HepG2 (cell line): ENCODE measurements around the gene LMAN2. TPM values are rescaled to one million over a fixed set of nuclear protein-coding genes. Genes with fewer than 3 reads are reported as not detected.

Experiments used
- GATAD2A ChIP-seq: IDR thresholded peaks from 2 replicates; pipeline ENCODE4 v1.6.1; 2016
- JDP2 ChIP-seq: sonication (generic); formaldehyde crosslinking; IDR thresholded peaks from 2 replicates; pipeline ENCODE4 v1.8.1; 2022; ENCODE audit warnings: missing genetic modification reagents, borderline replicate concordance
- JUNB ChIP-seq: sonication (generic); formaldehyde crosslinking; IDR thresholded peaks from 2 replicates; pipeline ENCODE4 v1.8.0; 2022; ENCODE audit warnings: missing genetic modification reagents, mild to moderate bottlenecking, borderline replicate concordance
- KAT8 ChIP-seq: IDR thresholded peaks from 2 replicates; pipeline ENCODE4 v1.6.1; 2016; ENCODE audit warnings: missing genetic modification reagents, missing compliant biosample characterization
- KDM2A ChIP-seq: sonication (generic); formaldehyde crosslinking; IDR thresholded peaks from 2 replicates; pipeline ENCODE4 v1.4.0; 2020; ENCODE audit warnings: low read depth, missing genetic modification reagents, borderline replicate concordance
- MEF2D ChIP-seq: sonication (generic); formaldehyde crosslinking; IDR thresholded peaks from 2 replicates; pipeline ENCODE4 v1.5.1; 2020; ENCODE audit warnings: mild to moderate bottlenecking, missing genetic modification reagents
- NFE2L2 ChIP-seq: fragments of 150-350 bp; IDR thresholded peaks from 2 replicates; pipeline ENCODE4 v1.6.1; 2014; ENCODE audit warnings: low read length
- SMARCC2 ChIP-seq: fragments of 450-650 bp; IDR thresholded peaks from 2 replicates; pipeline ENCODE4 v1.6.1; 2017; ENCODE audit warnings: antibody characterized with exemption, mild to moderate bottlenecking
- SNAPC2 ChIP-seq: sonication (generic); formaldehyde crosslinking; IDR thresholded peaks from 2 replicates; pipeline ENCODE4 v1.8.1; 2022; ENCODE audit warnings: mild to moderate bottlenecking, missing genetic modification reagents
- THAP11 ChIP-seq: IDR thresholded peaks from 2 replicates; pipeline ENCODE4 v1.6.1; 2016; ENCODE audit warnings: missing biosample characterization, missing genetic modification reagents
- ZNF501 ChIP-seq: sonication (generic); formaldehyde crosslinking; IDR thresholded peaks from 2 replicates; pipeline ENCODE4 v1.5.1; 2020; ENCODE audit warnings: mild to moderate bottlenecking, moderate library complexity, missing genetic modification reagents
- ZNF556 ChIP-seq: sonication (generic); formaldehyde crosslinking; IDR thresholded peaks from 2 replicates; pipeline ENCODE4 v1.4.0; 2020; ENCODE audit warnings: mild to moderate bottlenecking, missing genetic modification reagents, borderline replicate concordance
- ZNF589 ChIP-seq: sonication (generic); formaldehyde crosslinking; conservative IDR thresholded peaks from 2 replicates; pipeline ENCODE4 v1.8.0; 2022; ENCODE audit warnings: mild to moderate bottlenecking, moderate library complexity, missing genetic modification reagents
- ZNF713 ChIP-seq: sonication (generic); formaldehyde crosslinking; IDR thresholded peaks from 2 replicates; pipeline ENCODE4 v1.4.0; 2020; ENCODE audit warnings: mild to moderate bottlenecking, missing genetic modification reagents
- ZNF777 ChIP-seq: sonication (generic); formaldehyde crosslinking; IDR thresholded peaks from 2 replicates; pipeline ENCODE4 v1.4.0; 2020; ENCODE audit warnings: missing genetic modification reagents
- polyA plus RNA-seq, 8 experiments: library from polyadenylated mRNA; depleted of rRNA in 3 of 8; stranded (reverse) in 7 of 8; unstranded in 1 of 8; fragments of >200 nt; fragmentation: Illumina TruSeq in 4 of 8; extraction: Trizol in 4 of 8; gene quantifications; 2 replicates each; pipeline versions ENCODE4 v1.2.1 to v1.2.3, GENCODE V29; 2011 to 2016; ENCODE audit warnings: low read depth in 4 of 8, missing spikeins in 1 of 8, mixed read lengths in 1 of 8; ENCODE audit not compliant: insufficient read depth in 1 of 8
- total RNA-seq, 5 experiments: library from RNA; depleted of rRNA; stranded (reverse); fragments of >200 nt; fragmentation: Illumina TruSeq; extraction: Trizol; gene quantifications; 2 replicates each; pipeline ENCODE4 v1.2.3, GENCODE V29; 2016; ENCODE audit warnings: low read depth in 1 of 5
- TF ChIP-seq, protein P1 (sequence below): sonication (generic); formaldehyde crosslinking; IDR thresholded peaks from 2 replicates; pipeline ENCODE4 v1.9.0; 2022; ENCODE audit warnings: missing genetic modification reagents, mild to moderate bottlenecking, borderline replicate concordance
- TF ChIP-seq, protein P2 (sequence below): sonication (generic); formaldehyde crosslinking; IDR thresholded peaks from 2 replicates; pipeline ENCODE4 v1.4.0; 2020; ENCODE audit warnings: missing genetic modification reagents; ENCODE audit errors: not compliant biosample characterization
- TF ChIP-seq, protein P3 (sequence below): IDR thresholded peaks from 2 replicates; pipeline ENCODE4 v1.6.1; 2016; ENCODE audit warnings: missing compliant biosample characterization, missing genetic modification reagents, borderline replicate concordance
- TF ChIP-seq, protein P4 (sequence below): sonication (generic); formaldehyde crosslinking; IDR thresholded peaks from 2 replicates; pipeline ENCODE4 v1.5.0; 2020; ENCODE audit warnings: missing genetic modification reagents
- TF ChIP-seq, protein P5 (sequence below): sonication (generic); formaldehyde crosslinking; IDR thresholded peaks from 2 replicates; pipeline ENCODE4 v1.4.0; 2020; ENCODE audit warnings: missing genetic modification reagents
- TF ChIP-seq, protein P6 (sequence below): sonication (generic); formaldehyde crosslinking; IDR thresholded peaks from 2 replicates; pipeline ENCODE4 v1.4.0; 2020; ENCODE audit warnings: missing genetic modification reagents, low read depth, mild to moderate bottlenecking, borderline replicate concordance
- TF ChIP-seq, protein P7 (sequence below): sonication (generic); formaldehyde crosslinking; IDR thresholded peaks from 2 replicates; pipeline ENCODE4 v1.4.0; 2020; ENCODE audit warnings: missing genetic modification reagents, borderline replicate concordance

Gene LMAN2
- total and polyA plus RNA-seq, 2 of the 13 experiments (the other 11 are each of a cell fraction or from before 2014, with no cell fraction given) = 191 to 197 TPM

DNA sequence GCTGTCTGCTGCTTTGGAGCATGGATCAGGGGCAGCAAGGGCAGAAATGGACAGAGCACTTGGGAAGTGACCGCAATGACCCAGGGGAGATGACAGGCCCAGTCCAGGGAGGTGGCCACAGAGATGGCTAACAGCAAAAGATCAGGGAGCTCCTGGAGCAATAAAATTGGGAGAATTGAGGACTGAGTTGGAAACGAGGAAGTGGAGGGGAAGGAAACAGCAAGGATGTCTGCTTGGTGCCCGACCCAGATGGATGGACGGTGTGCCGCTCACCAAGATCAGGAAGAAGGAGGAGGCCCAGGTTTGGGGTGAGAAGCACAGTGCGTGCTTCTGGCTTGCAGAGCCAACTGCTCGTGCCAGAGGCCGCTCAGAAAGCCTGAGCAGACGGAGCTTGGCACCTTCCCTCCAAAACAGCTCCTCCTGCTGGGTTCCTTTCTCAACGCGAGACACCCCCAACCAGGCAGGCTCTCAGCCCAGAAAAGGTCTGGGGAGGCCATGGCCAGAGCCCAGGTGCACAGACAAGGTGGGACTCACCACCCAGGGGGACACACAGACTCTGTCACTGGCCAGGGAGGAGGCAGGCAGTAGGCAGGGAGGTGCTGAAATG, 31.1 kb upstream of the LMAN2 start (continued):
- TF ChIP-seq, protein P1, sequence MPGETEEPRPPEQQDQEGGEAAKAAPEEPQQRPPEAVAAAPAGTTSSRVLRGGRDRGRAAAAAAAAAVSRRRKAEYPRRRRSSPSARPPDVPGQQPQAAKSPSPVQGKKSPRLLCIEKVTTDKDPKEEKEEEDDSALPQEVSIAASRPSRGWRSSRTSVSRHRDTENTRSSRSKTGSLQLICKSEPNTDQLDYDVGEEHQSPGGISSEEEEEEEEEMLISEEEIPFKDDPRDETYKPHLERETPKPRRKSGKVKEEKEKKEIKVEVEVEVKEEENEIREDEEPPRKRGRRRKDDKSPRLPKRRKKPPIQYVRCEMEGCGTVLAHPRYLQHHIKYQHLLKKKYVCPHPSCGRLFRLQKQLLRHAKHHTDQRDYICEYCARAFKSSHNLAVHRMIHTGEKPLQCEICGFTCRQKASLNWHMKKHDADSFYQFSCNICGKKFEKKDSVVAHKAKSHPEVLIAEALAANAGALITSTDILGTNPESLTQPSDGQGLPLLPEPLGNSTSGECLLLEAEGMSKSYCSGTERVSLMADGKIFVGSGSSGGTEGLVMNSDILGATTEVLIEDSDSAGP (CRISPR knock-in tag) = 0 out of 2 replicates have a peak, but pooled peaks have one; percentile 53
- TF ChIP-seq ZNF777 (no peak), SMARCC2 (no peak), GATAD2A (CRISPR knock-in tag) (no peak), JUNB (no peak), JDP2 (CRISPR knock-in tag) (no peak), NFE2L2 (no peak), ZNF556 (CRISPR knock-in tag) (no peak), MEF2D (CRISPR knock-in tag) (no peak), ZNF501 (CRISPR knock-in tag) (no peak), SNAPC2 (CRISPR knock-in tag) (no peak), KDM2A (CRISPR knock-in tag) (no peak), ZNF713 (CRISPR knock-in tag) (no peak), ZNF589 (CRISPR knock-in tag) (no peak), THAP11 (CRISPR knock-in tag) (0 out of 2 replicates have a peak, but pooled peaks have one; percentile 26), KAT8 (CRISPR knock-in tag) (0 out of 2 replicates have a peak, but pooled peaks have one; percentile 19)
- TF ChIP-seq, protein P2, sequence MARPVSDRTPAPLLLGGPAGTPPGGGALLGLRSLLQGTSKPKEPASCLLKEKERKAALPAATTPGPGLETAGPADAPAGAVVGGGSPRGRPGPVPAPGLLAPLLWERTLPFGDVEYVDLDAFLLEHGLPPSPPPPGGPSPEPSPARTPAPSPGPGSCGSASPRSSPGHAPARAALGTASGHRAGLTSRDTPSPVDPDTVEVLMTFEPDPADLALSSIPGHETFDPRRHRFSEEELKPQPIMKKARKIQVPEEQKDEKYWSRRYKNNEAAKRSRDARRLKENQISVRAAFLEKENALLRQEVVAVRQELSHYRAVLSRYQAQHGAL (CRISPR knock-in tag) = no peak
- TF ChIP-seq, protein P3, sequence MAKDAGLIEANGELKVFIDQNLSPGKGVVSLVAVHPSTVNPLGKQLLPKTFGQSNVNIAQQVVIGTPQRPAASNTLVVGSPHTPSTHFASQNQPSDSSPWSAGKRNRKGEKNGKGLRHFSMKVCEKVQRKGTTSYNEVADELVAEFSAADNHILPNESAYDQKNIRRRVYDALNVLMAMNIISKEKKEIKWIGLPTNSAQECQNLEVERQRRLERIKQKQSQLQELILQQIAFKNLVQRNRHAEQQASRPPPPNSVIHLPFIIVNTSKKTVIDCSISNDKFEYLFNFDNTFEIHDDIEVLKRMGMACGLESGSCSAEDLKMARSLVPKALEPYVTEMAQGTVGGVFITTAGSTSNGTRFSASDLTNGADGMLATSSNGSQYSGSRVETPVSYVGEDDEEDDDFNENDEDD (CRISPR knock-in tag) = peak; percentile 83; the same call in 1 of the 2 replicates
- TF ChIP-seq, protein P4, sequence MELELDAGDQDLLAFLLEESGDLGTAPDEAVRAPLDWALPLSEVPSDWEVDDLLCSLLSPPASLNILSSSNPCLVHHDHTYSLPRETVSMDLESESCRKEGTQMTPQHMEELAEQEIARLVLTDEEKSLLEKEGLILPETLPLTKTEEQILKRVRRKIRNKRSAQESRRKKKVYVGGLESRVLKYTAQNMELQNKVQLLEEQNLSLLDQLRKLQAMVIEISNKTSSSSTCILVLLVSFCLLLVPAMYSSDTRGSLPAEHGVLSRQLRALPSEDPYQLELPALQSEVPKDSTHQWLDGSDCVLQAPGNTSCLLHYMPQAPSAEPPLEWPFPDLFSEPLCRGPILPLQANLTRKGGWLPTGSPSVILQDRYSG = no peak
- TF ChIP-seq, protein P5, sequence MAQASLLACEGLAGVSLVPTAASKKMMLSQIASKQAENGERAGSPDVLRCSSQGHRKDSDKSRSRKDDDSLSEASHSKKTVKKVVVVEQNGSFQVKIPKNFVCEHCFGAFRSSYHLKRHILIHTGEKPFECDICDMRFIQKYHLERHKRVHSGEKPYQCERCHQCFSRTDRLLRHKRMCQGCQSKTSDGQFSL (CRISPR knock-in tag) = peak; percentile 82; the same call in 1 of the 2 replicates
- TF ChIP-seq, protein P6, sequence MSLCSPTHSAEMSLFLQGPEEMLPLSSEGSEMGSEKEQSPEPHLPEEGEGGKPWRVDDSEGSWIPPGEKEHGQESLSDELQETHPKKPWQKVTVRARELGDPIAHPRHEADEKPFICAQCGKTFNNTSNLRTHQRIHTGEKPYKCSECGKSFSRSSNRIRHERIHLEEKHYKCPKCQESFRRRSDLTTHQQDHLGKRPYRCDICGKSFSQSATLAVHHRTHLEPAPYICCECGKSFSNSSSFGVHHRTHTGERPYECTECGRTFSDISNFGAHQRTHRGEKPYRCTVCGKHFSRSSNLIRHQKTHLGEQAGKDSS (CRISPR knock-in tag) = peak; percentile 52; the same call in 1 of the 2 replicates
- TF ChIP-seq, protein P7, sequence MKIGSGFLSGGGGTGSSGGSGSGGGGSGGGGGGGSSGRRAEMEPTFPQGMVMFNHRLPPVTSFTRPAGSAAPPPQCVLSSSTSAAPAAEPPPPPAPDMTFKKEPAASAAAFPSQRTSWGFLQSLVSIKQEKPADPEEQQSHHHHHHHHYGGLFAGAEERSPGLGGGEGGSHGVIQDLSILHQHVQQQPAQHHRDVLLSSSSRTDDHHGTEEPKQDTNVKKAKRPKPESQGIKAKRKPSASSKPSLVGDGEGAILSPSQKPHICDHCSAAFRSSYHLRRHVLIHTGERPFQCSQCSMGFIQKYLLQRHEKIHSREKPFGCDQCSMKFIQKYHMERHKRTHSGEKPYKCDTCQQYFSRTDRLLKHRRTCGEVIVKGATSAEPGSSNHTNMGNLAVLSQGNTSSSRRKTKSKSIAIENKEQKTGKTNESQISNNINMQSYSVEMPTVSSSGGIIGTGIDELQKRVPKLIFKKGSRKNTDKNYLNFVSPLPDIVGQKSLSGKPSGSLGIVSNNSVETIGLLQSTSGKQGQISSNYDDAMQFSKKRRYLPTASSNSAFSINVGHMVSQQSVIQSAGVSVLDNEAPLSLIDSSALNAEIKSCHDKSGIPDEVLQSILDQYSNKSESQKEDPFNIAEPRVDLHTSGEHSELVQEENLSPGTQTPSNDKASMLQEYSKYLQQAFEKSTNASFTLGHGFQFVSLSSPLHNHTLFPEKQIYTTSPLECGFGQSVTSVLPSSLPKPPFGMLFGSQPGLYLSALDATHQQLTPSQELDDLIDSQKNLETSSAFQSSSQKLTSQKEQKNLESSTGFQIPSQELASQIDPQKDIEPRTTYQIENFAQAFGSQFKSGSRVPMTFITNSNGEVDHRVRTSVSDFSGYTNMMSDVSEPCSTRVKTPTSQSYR (CRISPR knock-in tag) = no peak
